Right lobe of liver (tissue), 6 donors: ENCODE measurements around the gene EEFSEC. TPM values are rescaled to one million over a fixed set of nuclear protein-coding genes. Genes with fewer than 3 reads are reported as not detected.
A peak's percentile ranks its signal among the peaks of the same experiment; 100 is the strongest.

Experiments
- ATAC-seq, 4 donors: fragments of 200-7000 bp; cut with Tn5 transposase; one replicate each; pipeline ENCODE4 v1.9.1; 2020; ENCODE audit warnings: mild to moderate bottlenecking in 4 of 4, moderate library complexity in 4 of 4
- DNase-seq, 3 donors: peaks; one replicate each; pipeline ENCODE4 v3.0.0-alpha.2; 2020
- H3K27ac ChIP-seq, 3 donors: fragments of 200-600 bp; one replicate each; pipeline ENCODE4 v1.8.0; 2022
- H3K27me3 ChIP-seq, 2 donors: fragments of 200-600 bp; one replicate each; pipeline ENCODE4 v1.8.0; 2022
- H3K36me3 ChIP-seq, 4 donors: fragments of 200-600 bp; sonication (generic) in 1 of 4; one replicate each; pipeline versions ENCODE4 v1.5.1 to v1.8.0; 2017 to 2022; ENCODE audit warnings: control low read depth in 1 of 4
- H3K4me1 ChIP-seq, 4 donors: fragments of 200-600 bp; sonication (generic) in 1 of 4; one replicate each; pipeline versions ENCODE4 v1.5.1 to v1.8.0; 2017 to 2022; ENCODE audit warnings: control low read depth in 1 of 4
- H3K4me3 ChIP-seq, 3 donors: fragments of 200-600 bp; one replicate each; pipeline ENCODE4 v1.8.0; 2022
- H3K9me3 ChIP-seq, 4 donors: fragments of 200-600 bp; sonication (generic) in 1 of 4; one replicate each; pipeline versions ENCODE4 v1.5.1 to v1.8.0; 2017 to 2022; ENCODE audit warnings: control low read depth in 1 of 4
- POLR2A ChIP-seq: fragments of 450-650 bp; IDR thresholded peaks from one replicate; pipeline ENCODE4 v1.6.1; 2017; ENCODE audit warnings: antibody characterized with exemption, mild to moderate bottlenecking
- WGBS: methylation state at CpG from one replicate; pipeline ENCODE4 v1.1.6; 2018; ENCODE audit warnings: low coverage, low lambda C conversion rate; ENCODE audit not compliant: insufficient coverage; ENCODE audit errors: missing lambda C conversion rate; 5-methylcytosine and 5-hydroxymethylcytosine counted together
- intact Hi-C, 2 donors: fragments of 100-400 bp; cut with DNase I; formaldehyde crosslinking; loops; one replicate each; pipeline versions ENCODE4 v1.11.2 to v1.14.1; 2022
- total RNA-seq, 6 experiments: library from RNA; depleted of rRNA in 2 of 6; stranded (reverse); fragments of >200 nt in 2 of 6; fragmentation: NEBNext Ultra II Directional in 3 of 6; extraction: Animal tissue kit (Norgen Biotek cat#: 25700) in 3 of 6; gene quantifications; one replicate each; pipeline versions ENCODE4 v1.1.0 to v1.2.4, GENCODE V29; 2016 to 2023
- TF ChIP-seq, protein P1 (sequence below), 4 donors: fragments of 200-600 bp in 3 of 4; fragments of 450-650 bp in 1 of 4; IDR thresholded peaks; one replicate each; pipeline versions ENCODE4 v1.5.1 to v1.8.0; 2016 to 2022; ENCODE audit warnings: antibody characterized with exemption in 4 of 4, mild to moderate bottlenecking in 2 of 4
- donor health status: DM: no; HTN: yes; CAD: no.
- donor health status: DM: no; HTN: no; CAD: no.
- donor health status: DM: no; HTN: no; CAD: no.
- donor health status: DM: no; HTN: yes; CAD: no.
- donor health status: DM: no; HTN: yes; CAD: no.

EEFSEC gene
- total RNA-seq, 6 experiments from 2014 or later = 10.1 to 24.0 (median 13.4) TPM

DNA sequence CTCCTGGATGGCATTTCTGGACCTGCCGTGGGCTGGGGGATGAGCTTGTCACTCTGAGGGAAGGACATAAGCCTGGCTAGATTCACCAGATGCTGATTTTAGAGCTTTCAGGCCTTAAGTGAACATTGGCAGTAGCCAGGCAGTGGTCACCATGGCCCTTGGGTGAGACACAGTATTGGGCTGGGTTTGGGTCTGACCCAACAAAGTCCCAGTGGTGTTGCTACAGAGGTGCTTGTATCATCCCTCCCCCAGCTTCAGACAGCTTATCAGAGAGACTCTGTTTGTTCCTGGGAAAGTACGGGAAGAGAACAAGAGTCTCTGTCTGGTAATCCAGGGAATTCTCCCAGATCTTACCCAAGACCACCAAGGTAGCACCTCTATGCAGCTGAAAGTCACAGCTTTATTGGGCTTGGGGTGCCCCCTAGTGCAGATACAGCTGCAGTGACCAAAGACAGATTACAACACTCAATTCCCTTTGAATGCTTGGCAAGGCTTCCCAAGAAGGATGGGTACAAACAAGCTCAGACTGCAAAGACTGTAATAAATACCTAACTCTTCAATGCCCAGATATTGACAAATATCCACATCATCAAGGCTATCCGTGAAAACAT, 19.9 kb upstream of the EEFSEC start:
- DNase-seq = no peak
- no peaks in the 10 kb centered on the region for H3K36me3 ChIP-seq
- ATAC-seq = peak; percentile 78 to 91 (median 84)
- no peaks in the 10 kb centered on the region for H3K27me3 ChIP-seq
- no peak for TF ChIP-seq POLR2A
- TF ChIP-seq, protein P1, sequence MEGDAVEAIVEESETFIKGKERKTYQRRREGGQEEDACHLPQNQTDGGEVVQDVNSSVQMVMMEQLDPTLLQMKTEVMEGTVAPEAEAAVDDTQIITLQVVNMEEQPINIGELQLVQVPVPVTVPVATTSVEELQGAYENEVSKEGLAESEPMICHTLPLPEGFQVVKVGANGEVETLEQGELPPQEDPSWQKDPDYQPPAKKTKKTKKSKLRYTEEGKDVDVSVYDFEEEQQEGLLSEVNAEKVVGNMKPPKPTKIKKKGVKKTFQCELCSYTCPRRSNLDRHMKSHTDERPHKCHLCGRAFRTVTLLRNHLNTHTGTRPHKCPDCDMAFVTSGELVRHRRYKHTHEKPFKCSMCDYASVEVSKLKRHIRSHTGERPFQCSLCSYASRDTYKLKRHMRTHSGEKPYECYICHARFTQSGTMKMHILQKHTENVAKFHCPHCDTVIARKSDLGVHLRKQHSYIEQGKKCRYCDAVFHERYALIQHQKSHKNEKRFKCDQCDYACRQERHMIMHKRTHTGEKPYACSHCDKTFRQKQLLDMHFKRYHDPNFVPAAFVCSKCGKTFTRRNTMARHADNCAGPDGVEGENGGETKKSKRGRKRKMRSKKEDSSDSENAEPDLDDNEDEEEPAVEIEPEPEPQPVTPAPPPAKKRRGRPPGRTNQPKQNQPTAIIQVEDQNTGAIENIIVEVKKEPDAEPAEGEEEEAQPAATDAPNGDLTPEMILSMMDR (IDR thresholded peaks at IDR 0.05) = peak; percentile 57 to 74 (median 61)
- WGBS = 19% methylated on average over 2 of the region's 3 CpGs
- no peaks in the 10 kb centered on the region for H3K9me3 ChIP-seq
- intact Hi-C loops = no loop called here
- H3K27ac ChIP-seq = no peak overlapping the region
- H3K4me1 ChIP-seq = peaks cover 0 to 8% (median 0%) of the 10 kb centered on the region in 4 donors
- H3K4me3 ChIP-seq = no peak overlapping the region

DNA sequence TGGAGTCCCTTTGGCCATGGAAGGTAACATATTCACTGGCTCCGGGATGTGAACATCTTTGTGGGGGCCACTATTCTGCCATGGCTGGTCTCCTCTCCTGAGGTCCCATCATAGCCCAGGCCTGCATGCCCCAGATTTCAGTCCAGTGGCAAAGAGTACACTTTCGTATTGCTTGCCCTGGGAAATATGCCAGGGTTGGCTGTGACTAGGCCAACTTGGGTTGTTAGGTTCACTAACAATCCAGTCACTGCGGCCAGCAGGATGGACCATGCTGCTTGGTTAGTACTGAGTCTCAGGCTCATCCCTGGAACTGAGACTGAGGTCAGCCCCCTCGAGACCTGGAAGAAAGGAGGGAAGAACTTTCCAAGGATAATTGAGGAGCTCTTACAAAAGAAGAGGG, 9.8 kb upstream of the EEFSEC start:
- ATAC-seq (peak; percentile 72 to 90 (median 76)), DNase-seq (peak; percentile 55 to 83 (median 72))
- no peaks in the 10 kb centered on the region for H3K9me3 ChIP-seq
- TF ChIP-seq, protein P1 (IDR thresholded peaks at IDR 0.05) = no peak
- no peak for TF ChIP-seq POLR2A
- WGBS = 34% methylated on average over 2 of the region's 4 CpGs
- no peak overlapping the region for H3K4me3 ChIP-seq
- no peak overlapping the region for H3K27ac ChIP-seq
- no peaks in the 10 kb centered on the region for H3K36me3 ChIP-seq
- intact Hi-C loops = no loop called here
- H3K4me1 ChIP-seq = peaks cover 0 to 6% (median 0%) of the 10 kb centered on the region in 4 donors
- H3K27me3 ChIP-seq = no peaks in the 10 kb centered on the region

DNA sequence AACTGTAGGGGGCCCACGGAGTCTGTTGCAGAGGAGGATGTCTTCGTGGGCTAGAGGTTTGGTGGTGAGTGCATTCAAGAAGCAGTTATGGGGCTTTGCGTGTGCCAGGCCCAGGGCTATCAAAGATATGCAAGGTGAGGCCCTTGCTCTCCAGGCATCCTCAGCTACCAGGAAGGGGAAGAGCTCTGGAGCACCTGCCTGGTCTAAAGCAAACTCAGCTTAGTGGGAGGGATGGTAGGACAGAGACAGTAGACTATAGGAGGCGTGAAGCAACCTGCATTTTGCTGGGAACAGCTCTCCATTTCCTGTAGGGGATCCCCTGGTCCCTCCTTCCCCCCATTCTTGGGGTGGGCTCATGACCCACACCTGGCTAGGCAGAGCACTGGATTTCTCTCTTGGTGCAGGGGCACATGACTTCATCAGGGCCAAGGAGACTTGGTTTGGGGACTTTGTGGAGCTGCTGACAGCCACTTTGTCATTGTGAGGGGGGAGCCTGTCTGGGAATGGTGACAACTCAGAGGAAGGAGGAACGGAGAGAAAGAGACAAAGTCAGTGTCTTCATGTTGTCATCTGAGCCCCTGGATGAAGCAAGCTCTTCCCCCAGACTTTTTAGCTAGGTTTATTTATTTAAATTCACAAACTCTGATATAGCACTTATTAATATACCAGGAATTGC, 8.6 kb upstream of the EEFSEC start:
- 76% methylated on average over 3 of the region's 5 CpGs for WGBS
- Histone ChIP-seq H3K36me3 (no peaks in the 10 kb centered on the region), H3K27me3 (no peaks in the 10 kb centered on the region), H3K9me3 (no peaks in the 10 kb centered on the region), H3K4me1 (peaks cover 0 to 6% (median 0%) of the 10 kb centered on the region in 4 donors), H3K27ac (no peak overlapping the region), H3K4me3 (no peak overlapping the region)
- TF ChIP-seq, protein P1 (IDR thresholded peaks at IDR 0.05) = no peak
- no peak for TF ChIP-seq POLR2A
- DNase-seq = no peak
- intact Hi-C loops = no loop called here
- no peak for ATAC-seq

DNA sequence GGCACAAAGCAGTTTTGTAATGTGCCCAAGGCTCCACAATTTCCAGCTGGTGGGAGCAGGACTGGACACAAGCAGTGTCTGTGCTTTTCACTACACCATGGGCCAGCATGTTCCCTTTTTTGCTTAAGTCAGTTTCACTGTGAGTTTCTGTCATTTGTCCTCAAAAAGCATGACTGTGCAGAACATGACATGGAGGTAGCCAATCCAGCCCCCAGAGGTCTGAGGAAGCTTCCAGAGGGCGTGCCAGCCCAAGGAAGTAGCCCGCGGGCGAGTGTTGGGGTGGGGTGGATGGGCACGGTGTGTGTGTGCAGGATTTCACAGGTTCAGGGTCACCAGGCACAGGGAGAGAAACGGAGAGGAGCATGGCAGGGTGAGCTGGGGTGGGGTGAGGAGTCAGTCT, 8.0 kb upstream of the EEFSEC start:
- no peaks in the 10 kb centered on the region for H3K27me3 ChIP-seq
- H3K9me3 ChIP-seq = no peaks in the 10 kb centered on the region
- H3K36me3 ChIP-seq = no peaks in the 10 kb centered on the region
- WGBS = 70% methylated on average over 6 of the region's 6 CpGs
- no peak for TF ChIP-seq POLR2A
- TF ChIP-seq, protein P1 (IDR thresholded peaks at IDR 0.05) = no peak
- DNase-seq (peak in 1 of 3 donors; percentile 47), ATAC-seq (peak; percentile 30 to 68 (median 52))
- H3K4me3 ChIP-seq = no peak overlapping the region
- H3K27ac ChIP-seq = no peak overlapping the region
- H3K4me1 ChIP-seq = peaks cover 0 to 6% (median 0%) of the 10 kb centered on the region in 4 donors
- intact Hi-C loops = no loop called here
